Subcutaneous adipose tissue (tissue), 4 donors: ENCODE measurements around the gene TEDC1. TPM values are rescaled to one million over a fixed set of nuclear protein-coding genes. Genes with fewer than 3 reads are reported as not detected.

Experiments used
- CTCF ChIP-seq: fragments of 450-650 bp; IDR thresholded peaks from one replicate; pipeline ENCODE4 v1.5.1; 2016; ENCODE audit warnings: low read depth, mild to moderate bottlenecking, control low read depth, antibody characterized with exemption, moderate library complexity
- total RNA-seq, 4 donors: library from RNA; depleted of rRNA; stranded (reverse); fragments of >200 nt; gene quantifications; one replicate each; pipeline ENCODE4 v1.1.0, GENCODE V29; 2016

The TEDC1 gene
- total RNA-seq, 4 donors from 2014 or later = 1.3 to 3.5 (median 2.1) TPM

- TF ChIP-seq CTCF = no peak
These were observed 9.7 kb downstream of the TEDC1 start for GRCh38 chr14:105500726-105501101.

DNA sequence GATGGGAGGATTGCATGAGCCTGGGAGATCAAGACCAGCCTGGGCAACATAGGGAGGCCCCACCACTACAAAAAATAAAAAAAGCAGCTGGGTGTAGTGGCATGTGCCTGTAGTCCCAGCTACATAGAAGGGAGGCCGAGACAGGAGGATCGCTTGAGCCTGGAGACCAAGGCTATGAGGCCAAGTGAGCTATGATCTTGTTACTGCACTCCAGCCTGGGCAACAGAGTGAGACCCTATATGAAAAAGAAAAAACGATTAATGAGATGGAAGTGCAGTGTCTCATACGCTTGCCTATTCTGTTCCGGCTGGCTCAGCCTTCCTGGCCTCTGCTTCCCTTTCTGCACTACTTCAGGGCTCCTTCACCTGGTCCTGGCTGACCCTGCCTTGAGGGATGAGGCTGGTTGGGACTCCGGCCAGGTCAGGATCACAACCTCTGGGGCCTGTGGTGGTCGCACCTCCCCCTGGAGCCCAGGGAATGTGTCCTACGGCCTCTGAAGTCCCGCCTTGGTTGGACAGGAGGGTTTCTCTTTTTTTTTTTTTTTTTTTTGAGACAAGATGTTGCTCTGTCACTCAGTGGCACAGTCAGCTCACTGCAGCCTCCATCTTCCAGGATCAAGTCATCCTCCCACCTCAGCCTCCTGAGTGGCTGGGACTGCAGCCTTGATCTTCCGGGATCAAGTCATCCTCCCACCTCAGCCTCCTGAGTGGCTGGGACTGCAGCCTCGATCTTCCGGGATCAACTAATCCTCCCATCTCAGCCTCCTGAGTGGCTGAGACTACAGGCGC is 10.7 kb downstream of the TEDC1 start:
- no peak for TF ChIP-seq CTCF

GRCh38 chr14:105502446-105503295 is 11.6 kb downstream of the TEDC1 start:
- no peak for TF ChIP-seq CTCF

DNA sequence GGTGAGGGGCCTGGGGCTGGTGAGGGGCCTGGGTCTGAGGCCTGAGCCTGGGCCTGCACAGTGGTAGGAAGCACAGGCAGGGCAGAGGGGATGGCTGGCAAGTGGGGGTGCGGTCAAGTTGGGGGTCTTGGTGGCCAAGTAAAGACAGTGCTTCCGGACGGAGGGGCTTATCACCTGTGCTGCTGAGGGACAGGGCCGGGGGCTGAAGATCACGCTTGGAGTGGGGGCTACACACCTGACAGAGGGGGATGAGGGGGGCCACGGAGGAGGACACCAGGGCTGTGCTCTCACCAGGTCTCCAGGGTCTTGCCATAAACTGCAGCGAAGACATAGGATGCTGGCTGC is 12.2 kb downstream of the TEDC1 start:
- TF ChIP-seq CTCF = no peak

DNA sequence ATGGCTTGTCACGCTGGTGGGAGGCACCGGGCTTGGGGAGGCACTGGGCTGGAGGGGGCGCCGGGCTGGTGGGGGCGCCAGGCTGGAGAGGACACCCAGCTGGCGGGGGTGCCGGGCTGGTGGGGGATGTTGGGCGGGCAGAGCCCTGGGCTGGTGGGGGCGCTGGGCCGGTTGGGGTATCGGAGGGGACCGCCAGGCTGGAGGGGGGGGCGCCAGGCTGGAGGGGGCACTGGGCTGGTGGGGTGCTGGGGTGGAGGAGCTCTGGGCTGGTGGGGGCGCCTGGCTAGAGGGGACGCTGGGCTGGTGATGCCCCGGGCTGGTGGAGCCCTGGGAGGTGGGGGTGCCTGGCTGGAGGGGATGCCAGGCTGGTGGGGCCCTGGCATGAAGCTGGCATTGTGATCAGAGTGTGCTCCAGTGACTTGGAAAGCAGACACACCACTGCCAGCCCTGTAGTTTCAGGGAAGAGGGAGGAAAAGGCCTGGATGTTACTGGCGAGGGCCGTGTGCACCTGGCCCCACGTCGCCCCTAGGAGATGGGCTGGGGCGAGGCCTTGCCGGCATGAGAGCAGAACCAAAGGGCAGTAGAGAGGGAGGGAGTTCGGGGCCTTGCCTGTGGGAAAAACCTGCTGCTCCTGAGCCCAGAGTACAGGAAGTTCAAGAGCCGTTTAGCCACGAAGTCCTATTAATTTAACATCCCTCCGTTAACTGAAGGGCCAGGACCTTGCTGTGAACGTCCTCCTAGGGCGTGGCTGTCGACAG is 13.1 kb downstream of the TEDC1 start:
- no peak for TF ChIP-seq CTCF

GRCh38 chr14:105505101-105505500 is 14.1 kb downstream of the TEDC1 start:
- TF ChIP-seq CTCF = no peak

GRCh38 chr14:105507247-105507646 is 16.2 kb downstream of the TEDC1 start:
- TF ChIP-seq CTCF = no peak
